Heart left ventricle (tissue), 13 donors: Measurements from ENCODE around the gene WBP1L.

Source experiments
- CTCF ChIP-seq, 12 donors: fragments of 200-600 bp; sonication (generic) in 4 of 12; IDR thresholded peaks; one replicate each; pipeline versions ENCODE4 v1.5.0 to v1.8.0; 2018 to 2022; ENCODE audit warnings: antibody characterized with exemption in 12 of 12, mild to moderate bottlenecking in 5 of 12
- POLR2A ChIP-seq, 2 donors: fragments of 450-650 bp; IDR thresholded peaks; one replicate each; pipeline ENCODE4 v1.6.1; 2017; ENCODE audit warnings: antibody characterized with exemption in 2 of 2, mild to moderate bottlenecking in 2 of 2, moderate library complexity in 2 of 2
- donor health status: ischemic (EF 13 %, LVEDD 7.1; RV severe dilation, severe dysfunction).
- donor health status: DM: no; HTN: yes; CAD: no.
- donor health status: DM: no; HTN: no; CAD: no.
- donor health status: ischemic (EF 25% LVEDD 6.9; RV normal size, moderate dysfunction).
- donor health status: ischemic (EF 25% LVEDD 5.7; RV mildly dilated, moderate dysfunction).
- donor health status: ischemic (EF 35%, LVEDD 5.7; RV mildly dilated, moderate dysfunction).
- donor health status: nonischemic (EF 11% LVEDD 7.7; RV severe dilation, severe dysfunction).
- donor health status: DM: yes; HTN: yes; CAD: no.
- donor health status: PGD.
- donor health status: ischemic (EF 29% LVEDD 5.4; RV normal size, mild dysfunction).
- donor health status: nonischemic (EF 23%, LVEDD 6.1; RV moderate dilation, normal function).

DNA sequence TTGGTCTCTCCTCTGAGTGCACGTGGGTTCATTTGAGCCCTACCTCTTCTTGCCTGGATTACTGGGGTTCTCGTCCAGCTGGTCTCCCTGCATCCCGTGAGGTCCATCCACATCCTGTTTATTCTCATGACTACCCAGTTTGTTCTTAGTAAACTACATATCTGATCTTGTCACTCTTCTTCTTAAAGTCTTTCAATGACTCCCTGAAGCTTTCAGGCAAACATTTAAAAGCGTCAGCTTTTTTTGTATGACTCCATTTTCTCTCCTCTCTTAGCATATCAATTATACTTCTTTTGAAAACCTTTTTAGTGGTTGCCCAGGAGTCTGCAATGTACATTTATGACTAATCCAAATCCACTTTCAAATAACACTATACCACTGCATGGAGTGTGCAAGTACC lies 21.8 kb upstream of the WBP1L start:
- TF ChIP-seq CTCF (IDR thresholded peaks at IDR 0.05) (no peak), POLR2A (IDR thresholded peaks at IDR 0.05) (no peak)
